Measurements from ENCODE around the gene CEBPA.

CEBPA gene

DNA sequence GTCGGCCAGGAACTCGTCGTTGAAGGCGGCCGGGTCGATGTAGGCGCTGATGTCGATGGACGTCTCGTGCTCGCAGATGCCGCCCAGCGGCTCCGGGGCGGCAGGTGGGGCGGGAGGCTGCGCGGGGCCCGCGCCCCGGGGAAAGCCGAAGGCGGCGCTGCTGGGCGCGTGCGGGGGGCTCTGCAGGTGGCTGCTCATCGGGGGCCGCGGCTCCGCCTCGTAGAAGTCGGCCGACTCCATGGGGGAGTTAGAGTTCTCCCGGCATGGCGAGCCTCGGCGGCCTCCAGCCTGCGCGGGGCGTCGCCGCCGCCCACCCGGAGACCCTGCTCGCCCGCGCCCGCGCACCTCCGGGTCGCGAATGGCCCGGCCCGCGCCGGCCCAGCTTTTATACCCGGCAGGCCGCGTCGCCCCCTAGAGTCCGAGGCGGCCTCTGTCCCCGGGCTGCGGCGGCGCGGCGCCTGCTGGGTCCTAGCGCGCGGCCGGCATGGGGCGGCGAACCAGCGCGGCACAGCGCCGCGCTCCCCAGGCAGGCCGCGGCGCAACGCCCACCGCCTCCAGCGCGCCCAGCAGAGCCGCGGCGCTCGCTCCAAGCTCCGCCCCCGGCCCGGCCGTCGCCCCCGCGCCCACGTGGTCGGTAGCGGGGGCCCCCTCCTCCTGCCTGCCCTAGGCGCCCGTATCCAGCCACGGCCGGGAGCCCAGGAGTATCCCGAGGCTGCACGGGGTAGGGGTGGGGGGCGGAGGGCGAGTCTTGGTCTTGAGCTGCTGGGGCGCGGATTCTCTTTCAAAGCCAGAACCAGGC, at the start of gene CEBPA:
TSS of gene CEBPA (minus strand) at position 360 of the 799 bp plus-strand sequence. CDS start at position 240, 120 bp downstream.
- no peak for DNase-seq

- DNase-seq = no peak
Measured at GRCh38 chr19:33350538-33351309, 48.4 kb upstream of the CEBPA start.

GRCh38 chr19:33349319-33350289, 47.3 kb upstream of the CEBPA start:
- DNase-seq = no peak

- DNase-seq = no peak
Measured at GRCh38 chr19:33348301-33349010, 46.1 kb upstream of the CEBPA start.

- DNase-seq = no peak
Measured at GRCh38 chr19:33347300-33347699, 45.0 kb upstream of the CEBPA start.

GRCh38 chr19:33346665-33347064, 44.3 kb upstream of the CEBPA start:
- no peak for DNase-seq

GRCh38 chr19:33345163-33345562, 42.8 kb upstream of the CEBPA start:
- DNase-seq = no peak

DNA sequence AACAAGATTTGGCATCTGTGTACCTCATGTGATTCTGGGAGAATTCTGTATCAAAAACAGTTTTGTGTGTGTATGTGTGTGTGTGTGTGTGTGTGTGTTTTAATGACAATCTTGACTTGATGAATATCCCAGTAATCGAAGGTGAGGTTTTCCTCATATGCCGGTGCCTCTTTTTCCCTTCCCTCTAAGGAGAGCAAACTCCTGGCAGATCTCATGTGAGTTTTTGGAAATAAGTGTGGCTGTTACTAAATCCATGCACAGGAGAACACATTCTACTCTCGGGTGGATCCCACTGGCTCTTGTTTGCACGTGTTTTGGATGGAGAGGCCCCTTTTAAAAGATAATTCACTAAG, 42.2 kb upstream of the CEBPA start:
- no peak for DNase-seq

- no peak for DNase-seq
Measured at GRCh38 chr19:33343859-33344572, 41.7 kb upstream of the CEBPA start.

DNA sequence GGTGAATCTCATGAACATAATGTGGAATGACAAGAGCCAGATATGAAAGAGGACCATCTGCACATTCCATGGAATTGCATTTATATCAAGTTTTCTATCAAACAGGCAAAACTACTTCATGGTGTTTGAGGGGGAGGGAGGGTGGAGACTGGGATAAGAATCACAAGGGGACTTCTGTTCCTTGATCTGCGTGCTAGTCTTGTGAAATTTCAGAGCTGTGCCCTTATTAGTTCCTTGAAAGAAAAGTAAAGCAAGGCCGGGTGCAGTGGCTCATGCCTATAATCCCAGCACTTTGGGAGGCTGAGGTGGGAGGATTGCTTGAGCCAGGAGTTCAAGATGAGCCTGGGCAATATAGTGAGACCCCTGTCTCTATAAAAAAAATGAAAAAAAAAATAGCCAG, 41.0 kb upstream of the CEBPA start:
- no peak for DNase-seq

- DNase-seq = no peak
Measured at GRCh38 chr19:33340991-33341390, 38.7 kb upstream of the CEBPA start.

- DNase-seq = no peak
Measured at GRCh38 chr19:33339016-33339984, 37.0 kb upstream of the CEBPA start.

GRCh38 chr19:33335446-33335845, 33.1 kb upstream of the CEBPA start:
- no peak for DNase-seq

DNA sequence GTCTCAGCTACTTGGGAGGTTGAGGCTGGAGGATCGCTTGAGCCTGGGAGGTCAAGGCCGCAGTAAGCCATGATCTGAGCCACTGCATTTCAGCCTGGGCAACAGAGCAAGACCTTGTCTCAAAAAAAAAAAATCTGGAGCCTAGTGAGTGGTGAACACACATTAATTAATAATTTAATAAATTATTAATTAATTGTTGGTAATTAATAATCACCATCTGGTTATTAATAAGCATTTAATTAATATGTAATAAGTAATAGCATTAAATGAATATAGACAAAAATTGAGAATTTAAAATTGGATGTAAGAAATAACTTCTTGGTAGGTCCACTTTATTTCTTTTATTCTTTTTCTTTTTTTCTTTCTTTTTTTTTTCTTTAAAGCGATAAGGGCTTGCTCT, 31.9 kb upstream of the CEBPA start:
- no peak for DNase-seq

GRCh38 chr19:33333642-33334041, 31.3 kb upstream of the CEBPA start:
- no peak for DNase-seq

- no peak for DNase-seq
Measured at GRCh38 chr19:33333151-33333550, 30.8 kb upstream of the CEBPA start.

DNA sequence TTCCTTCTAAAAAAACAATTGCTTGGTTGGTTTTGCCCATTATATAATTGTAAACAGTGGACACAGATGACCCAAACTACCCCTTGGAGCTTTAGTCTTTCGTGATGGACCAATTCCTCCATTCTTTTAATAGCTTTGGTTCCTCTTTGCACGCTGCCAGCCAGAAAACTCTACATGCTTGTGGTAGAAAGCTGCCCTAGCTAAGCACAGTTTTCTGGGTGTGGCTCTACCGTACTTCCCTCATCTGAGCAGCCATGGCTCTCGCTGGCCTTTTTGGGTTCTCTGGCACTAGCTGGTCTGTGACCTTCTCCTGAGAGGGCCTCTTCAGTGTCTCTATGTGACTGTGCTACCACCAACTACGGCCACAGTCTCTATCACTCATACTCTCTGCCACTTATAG, 29.9 kb upstream of the CEBPA start:
- DNase-seq = no peak

- DNase-seq = no peak
Measured at GRCh38 chr19:33329736-33330135, 27.4 kb upstream of the CEBPA start.

DNA sequence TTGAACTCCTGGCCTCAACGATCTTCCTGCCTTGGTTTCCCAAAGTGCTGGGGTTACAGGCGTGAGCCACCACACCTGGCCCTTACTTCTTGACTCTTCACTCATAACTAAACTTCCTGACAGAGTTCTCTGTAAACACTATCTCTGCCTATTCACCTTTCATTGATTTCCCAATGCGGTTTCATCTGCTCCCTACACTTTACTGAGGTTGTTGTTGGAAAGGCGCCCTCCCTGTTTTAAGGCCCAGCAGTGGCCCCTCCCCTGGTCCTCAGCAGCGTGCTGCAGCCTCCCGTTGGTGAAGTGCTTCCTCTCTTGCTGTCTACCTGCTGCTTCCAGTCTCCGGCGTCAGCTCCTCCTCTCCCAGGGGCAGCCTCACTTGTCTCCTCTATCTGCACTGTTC, 26.7 kb upstream of the CEBPA start:
- DNase-seq = no peak

DNA sequence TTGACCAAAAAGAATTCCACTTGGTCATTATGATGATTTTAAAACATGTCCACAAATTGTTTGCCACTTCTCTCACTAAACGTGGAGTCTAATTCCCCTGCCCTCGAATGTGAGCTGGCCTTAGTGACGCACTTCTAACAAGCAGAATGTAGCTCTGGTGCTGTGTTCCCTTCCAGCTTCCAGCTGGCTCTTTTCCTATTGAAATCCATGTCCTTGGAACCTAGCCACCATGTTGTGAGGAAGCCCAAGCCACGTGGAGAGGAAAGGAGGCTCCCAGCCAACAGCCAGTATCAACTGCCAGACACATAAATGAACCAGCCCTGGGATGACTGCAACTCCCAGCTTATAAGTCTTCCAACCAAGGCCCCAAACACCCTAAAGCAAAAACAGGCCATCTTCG, 23.6 kb upstream of the CEBPA start:
- DNase-seq = no peak

- DNase-seq = no peak
Measured at GRCh38 chr19:33324628-33325027, 22.3 kb upstream of the CEBPA start.

Measured in NCI-H187 treated with DMSO at 0.1 percent for 48 hours (cell line).